IPS-15b (cell line): ENCODE results near the gene MEPE.
A peak's percentile ranks its signal among the peaks of the same experiment; 100 is the strongest.

ENCODE experiments used
- H3K27me3 ChIP-seq: one replicate; pipeline ENCODE4 v1.6.1; 2013; ENCODE audit warnings: low read length; ENCODE audit not compliant: control insufficient read depth, insufficient read depth
- H3K36me3 ChIP-seq: one replicate; pipeline ENCODE4 v1.6.1; 2013; ENCODE audit warnings: low read length; ENCODE audit not compliant: control insufficient read depth, insufficient read depth
- H3K4me1 ChIP-seq: one replicate; pipeline ENCODE4 v1.6.1; 2013; ENCODE audit warnings: mild to moderate bottlenecking, low read length; ENCODE audit not compliant: control insufficient read depth, insufficient read depth
- H3K4me3 ChIP-seq: one replicate; pipeline ENCODE4 v1.5.1; 2013; ENCODE audit warnings: low read depth, low read length
- H3K9ac ChIP-seq: one replicate; pipeline ENCODE4 v1.6.1; 2013; ENCODE audit warnings: low read depth, mild to moderate bottlenecking, low read length
- H3K9me3 ChIP-seq: one replicate; pipeline ENCODE4 v1.6.1; 2013; ENCODE audit warnings: mild to moderate bottlenecking, low read length; ENCODE audit not compliant: control insufficient read depth, insufficient read depth

MEPE gene

GRCh38 chr4:87844452-87844851 lies 11.7 kb downstream of the MEPE start:
- no peaks in the 10 kb centered on the region for H3K27me3 ChIP-seq
- H3K4me1 ChIP-seq = peaks cover 3% of the 10 kb centered on the region
- no peak overlapping the region for H3K9ac ChIP-seq
- H3K9me3 ChIP-seq = no peaks in the 10 kb centered on the region
- no peak overlapping the region for H3K4me3 ChIP-seq
- no peaks in the 10 kb centered on the region for H3K36me3 ChIP-seq

- no peaks in the 10 kb centered on the region for H3K36me3 ChIP-seq
- H3K27me3 ChIP-seq = no peaks in the 10 kb centered on the region
- H3K9ac ChIP-seq = no peak overlapping the region
Observed at GRCh38 chr4:87846226-87846625, 13.5 kb downstream of the MEPE start.

GRCh38 chr4:87848622-87849351 lies 16.0 kb downstream of the MEPE start:
- H3K4me1 ChIP-seq = peaks cover 8% of the 10 kb centered on the region
- H3K9ac ChIP-seq = no peak overlapping the region
- H3K27me3 ChIP-seq = no peaks in the 10 kb centered on the region
- no peaks in the 10 kb centered on the region for H3K9me3 ChIP-seq
- H3K36me3 ChIP-seq = no peaks in the 10 kb centered on the region
- H3K4me3 ChIP-seq = peak overlapping the region; percentile 14

More at GRCh38 chr4:87846226-87846625, 13.5 kb downstream of the MEPE start:
- Histone ChIP-seq H3K4me1 (peaks cover 3% of the 10 kb centered on the region), H3K9me3 (no peaks in the 10 kb centered on the region), H3K4me3 (no peak overlapping the region)

GRCh38 chr4:87849612-87850011 lies 16.8 kb downstream of the MEPE start:
- Histone ChIP-seq H3K36me3 (no peaks in the 10 kb centered on the region), H3K4me1 (peaks cover 9% of the 10 kb centered on the region), H3K4me3 (no peak overlapping the region)

GRCh38 chr4:87851332-87851731 lies 18.6 kb downstream of the MEPE start:
- no peaks in the 10 kb centered on the region for H3K36me3 ChIP-seq
- H3K4me3 ChIP-seq = no peak overlapping the region
- peaks cover 9% of the 10 kb centered on the region for H3K4me1 ChIP-seq
- H3K27me3 ChIP-seq = no peaks in the 10 kb centered on the region
- no peaks in the 10 kb centered on the region for H3K9me3 ChIP-seq
- H3K9ac ChIP-seq = no peak overlapping the region

More at GRCh38 chr4:87849612-87850011, 16.8 kb downstream of the MEPE start:
- H3K9me3 ChIP-seq = no peaks in the 10 kb centered on the region
- H3K27me3 ChIP-seq = no peaks in the 10 kb centered on the region
- H3K9ac ChIP-seq = no peak overlapping the region

- Histone ChIP-seq H3K4me1 (peaks cover 9% of the 10 kb centered on the region), H3K9ac (no peak overlapping the region), H3K9me3 (no peaks in the 10 kb centered on the region), H3K27me3 (no peaks in the 10 kb centered on the region), H3K36me3 (no peaks in the 10 kb centered on the region), H3K4me3 (no peak overlapping the region)
Observed at GRCh38 chr4:87851953-87852352, 19.2 kb downstream of the MEPE start.

GRCh38 chr4:87853108-87853507 lies 20.3 kb downstream of the MEPE start:
- H3K4me1 ChIP-seq = peaks cover 9% of the 10 kb centered on the region
- H3K9ac ChIP-seq = no peak overlapping the region

GRCh38 chr4:87853891-87854290 lies 21.1 kb downstream of the MEPE start:
- no peak overlapping the region for H3K4me3 ChIP-seq
- no peak overlapping the region for H3K9ac ChIP-seq
- no peaks in the 10 kb centered on the region for H3K36me3 ChIP-seq
- no peaks in the 10 kb centered on the region for H3K9me3 ChIP-seq
- H3K4me1 ChIP-seq = peaks cover 7% of the 10 kb centered on the region
- H3K27me3 ChIP-seq = no peaks in the 10 kb centered on the region

More at GRCh38 chr4:87853108-87853507, 20.3 kb downstream of the MEPE start:
- H3K4me3 ChIP-seq = no peak overlapping the region
- H3K27me3 ChIP-seq = no peaks in the 10 kb centered on the region
- no peaks in the 10 kb centered on the region for H3K9me3 ChIP-seq
- no peaks in the 10 kb centered on the region for H3K36me3 ChIP-seq

- Histone ChIP-seq H3K4me1 (peaks cover 6% of the 10 kb centered on the region), H3K9ac (no peak overlapping the region), H3K27me3 (no peaks in the 10 kb centered on the region), H3K9me3 (no peaks in the 10 kb centered on the region), H3K36me3 (no peaks in the 10 kb centered on the region), H3K4me3 (no peak overlapping the region)
Observed at GRCh38 chr4:87855559-87855958, 22.8 kb downstream of the MEPE start.

GRCh38 chr4:87856816-87857215 lies 24.0 kb downstream of the MEPE start:
- no peaks in the 10 kb centered on the region for H3K36me3 ChIP-seq
- no peak overlapping the region for H3K9ac ChIP-seq
- H3K9me3 ChIP-seq = no peaks in the 10 kb centered on the region
- H3K27me3 ChIP-seq = no peaks in the 10 kb centered on the region
- no peak overlapping the region for H3K4me3 ChIP-seq
- peaks cover 6% of the 10 kb centered on the region for H3K4me1 ChIP-seq

GRCh38 chr4:87857789-87858188 lies 25.0 kb downstream of the MEPE start:
- Histone ChIP-seq H3K4me1 (peaks cover 6% of the 10 kb centered on the region), H3K27me3 (no peaks in the 10 kb centered on the region), H3K36me3 (no peaks in the 10 kb centered on the region), H3K9ac (no peak overlapping the region), H3K4me3 (no peak overlapping the region), H3K9me3 (no peaks in the 10 kb centered on the region)

GRCh38 chr4:87862236-87862635 lies 29.5 kb downstream of the MEPE start:
- Histone ChIP-seq H3K9ac (no peak overlapping the region), H3K36me3 (no peaks in the 10 kb centered on the region), H3K4me3 (no peak overlapping the region), H3K9me3 (no peaks in the 10 kb centered on the region), H3K27me3 (no peaks in the 10 kb centered on the region), H3K4me1 (peaks cover 17% of the 10 kb centered on the region)
